Vagina (tissue), 2 donors: ENCODE results near the gene PIERCE2. TPM values are rescaled to one million over a fixed set of nuclear protein-coding genes. Genes with fewer than 3 reads are reported as not detected.

Experiments used
- DNase-seq, 2 donors: peaks; one replicate each; pipeline ENCODE4 v3.0.0-alpha.2; 2017; ENCODE audit errors: extremely low spot score in 2 of 2
- H3K27ac ChIP-seq: fragments of 200-600 bp; sonication (generic); one replicate; pipeline ENCODE4 v1.5.1; 2019
- H3K27me3 ChIP-seq: fragments of 200-600 bp; sonication (generic); one replicate; pipeline ENCODE4 v1.5.1; 2019
- H3K36me3 ChIP-seq, 2 donors: fragments of 200-600 bp; sonication (generic); one replicate each; pipeline ENCODE4 v1.5.1; 2017 to 2019
- H3K4me1 ChIP-seq: fragments of 200-600 bp; sonication (generic); one replicate; pipeline ENCODE4 v1.5.1; 2019
- H3K4me3 ChIP-seq, 2 donors: fragments of 200-600 bp; sonication (generic); 1 replicate in 1 of 2; 2 replicates in 1 of 2; pipeline ENCODE4 v1.5.1; 2016 to 2019
- H3K9me3 ChIP-seq: fragments of 200-600 bp; sonication (generic); one replicate; pipeline ENCODE4 v1.5.1; 2019
- CTCF ChIP-seq, 3 experiments: fragments of 450-650 bp in 2 of 3; fragments of 200-600 bp in 1 of 3; sonication (generic) in 1 of 3; IDR thresholded peaks; one replicate each; pipeline ENCODE4 v1.5.1; 2017 to 2019; ENCODE audit warnings: antibody characterized with exemption in 3 of 3, mild to moderate bottlenecking in 2 of 3, moderate library complexity in 2 of 3
- POLR2A ChIP-seq, 2 donors: fragments of 450-650 bp; IDR thresholded peaks; one replicate each; pipeline ENCODE4 v1.6.1; 2017; ENCODE audit warnings: antibody characterized with exemption in 2 of 2, mild to moderate bottlenecking in 2 of 2, moderate library complexity in 2 of 2
- POLR2AphosphoS5 ChIP-seq, 2 donors: sonication (generic); formaldehyde crosslinking; IDR thresholded peaks; one replicate each; pipeline ENCODE4 v1.9.0; 2017; ENCODE audit warnings: antibody characterized with exemption in 2 of 2, mild to moderate bottlenecking in 2 of 2, low read depth in 1 of 2; ENCODE audit not compliant: insufficient read depth in 1 of 2
- intact Hi-C: fragments of 100-400 bp; cut with DNase I; formaldehyde crosslinking; loops from one replicate; pipeline ENCODE4 v1.15.1; 2023
- total RNA-seq: library from RNA; depleted of rRNA; stranded (reverse); fragments of >200 nt; gene quantifications from one replicate; pipeline ENCODE4 v1.2.3, GENCODE V29; 2016

PIERCE2 gene
- total RNA-seq, 1 donor from 2014 or later = not detected

- Histone ChIP-seq H3K4me1 (no peaks in the 10 kb centered on the region), H3K27me3 (no peaks in the 10 kb centered on the region), H3K27ac (no peak overlapping the region), H3K4me3 (no peak overlapping the region), H3K36me3 (peaks cover 0 to 32% of the 10 kb centered on the region in 2 donors), H3K9me3 (no peaks in the 10 kb centered on the region)
- no peak for DNase-seq
- TF ChIP-seq POLR2A (IDR thresholded peaks at IDR 0.05) = no peak
- TF ChIP-seq CTCF (IDR thresholded peaks at IDR 0.05) = no peak
- no peak for TF ChIP-seq POLR2AphosphoS5 (IDR thresholded peaks at IDR 0.05; ENCODE audit: insufficient read depth in 1 of 2, low read depth in 1 of 2)
- intact Hi-C loops = no loop called here
Measured at GRCh38 chr15:55372701-55373440, 35.4 kb upstream of the PIERCE2 start.

- DNase-seq = no peak
- H3K9me3 ChIP-seq = no peaks in the 10 kb centered on the region
- intact Hi-C loops = no loop called here
- no peak overlapping the region for H3K27ac ChIP-seq
- TF ChIP-seq POLR2AphosphoS5 (IDR thresholded peaks at IDR 0.05; ENCODE audit: insufficient read depth in 1 of 2, low read depth in 1 of 2) (no peak), CTCF (IDR thresholded peaks at IDR 0.05) (no peak), POLR2A (IDR thresholded peaks at IDR 0.05) (no peak)
- peaks cover 0 to 39% of the 10 kb centered on the region in 2 donors for H3K36me3 ChIP-seq
- no peaks in the 10 kb centered on the region for H3K4me1 ChIP-seq
- no peaks in the 10 kb centered on the region for H3K27me3 ChIP-seq
- no peak overlapping the region for H3K4me3 ChIP-seq
Measured at GRCh38 chr15:55379095-55379494, 29.2 kb upstream of the PIERCE2 start.

GRCh38 chr15:55381595-55381994 lies 26.7 kb upstream of the PIERCE2 start:
- H3K9me3 ChIP-seq = no peaks in the 10 kb centered on the region
- H3K27ac ChIP-seq = no peak overlapping the region
- intact Hi-C loops = no loop called here
- no peaks in the 10 kb centered on the region for H3K27me3 ChIP-seq
- no peak for TF ChIP-seq POLR2AphosphoS5 (IDR thresholded peaks at IDR 0.05; ENCODE audit: insufficient read depth in 1 of 2, low read depth in 1 of 2)
- peaks cover 0 to 32% of the 10 kb centered on the region in 2 donors for H3K36me3 ChIP-seq
- DNase-seq = no peak
- H3K4me3 ChIP-seq = no peak overlapping the region
- H3K4me1 ChIP-seq = no peaks in the 10 kb centered on the region

- H3K4me1 ChIP-seq = peaks cover 3% of the 10 kb centered on the region
- intact Hi-C loops = no loop called here
- H3K4me3 ChIP-seq = no peak overlapping the region
- TF ChIP-seq CTCF (IDR thresholded peaks at IDR 0.05) (no peak), POLR2A (IDR thresholded peaks at IDR 0.05) (no peak), POLR2AphosphoS5 (IDR thresholded peaks at IDR 0.05; ENCODE audit: insufficient read depth in 1 of 2, low read depth in 1 of 2) (no peak)
- H3K36me3 ChIP-seq = peaks cover 0 to 27% of the 10 kb centered on the region in 2 donors
- no peak overlapping the region for H3K27ac ChIP-seq
- DNase-seq = no peak
- H3K27me3 ChIP-seq = no peaks in the 10 kb centered on the region
- H3K9me3 ChIP-seq = no peaks in the 10 kb centered on the region
Measured at GRCh38 chr15:55383687-55384086, 24.6 kb upstream of the PIERCE2 start.

- Histone ChIP-seq H3K4me1 (peaks cover 4% of the 10 kb centered on the region), H3K9me3 (no peaks in the 10 kb centered on the region), H3K27ac (no peak overlapping the region), H3K27me3 (no peaks in the 10 kb centered on the region), H3K36me3 (peaks cover 0 to 17% of the 10 kb centered on the region in 2 donors), H3K4me3 (no peak overlapping the region)
- no peak for TF ChIP-seq POLR2AphosphoS5 (IDR thresholded peaks at IDR 0.05; ENCODE audit: insufficient read depth in 1 of 2, low read depth in 1 of 2)
- TF ChIP-seq POLR2A (IDR thresholded peaks at IDR 0.05) = no peak
- TF ChIP-seq CTCF (IDR thresholded peaks at IDR 0.05) = no peak
- intact Hi-C loops = no loop called here
- no peak for DNase-seq
Measured at GRCh38 chr15:55387027-55387426, 21.3 kb upstream of the PIERCE2 start.
